ENCODE measurements around the gene TBL1X. TPM values are rescaled to one million over a fixed set of nuclear protein-coding genes. Genes with fewer than 3 reads are reported as not detected.

Gene TBL1X
- total RNA-seq, 4 donors from 2014 or later: 27.7 to 49.1 (median 39.6) TPM

DNA sequence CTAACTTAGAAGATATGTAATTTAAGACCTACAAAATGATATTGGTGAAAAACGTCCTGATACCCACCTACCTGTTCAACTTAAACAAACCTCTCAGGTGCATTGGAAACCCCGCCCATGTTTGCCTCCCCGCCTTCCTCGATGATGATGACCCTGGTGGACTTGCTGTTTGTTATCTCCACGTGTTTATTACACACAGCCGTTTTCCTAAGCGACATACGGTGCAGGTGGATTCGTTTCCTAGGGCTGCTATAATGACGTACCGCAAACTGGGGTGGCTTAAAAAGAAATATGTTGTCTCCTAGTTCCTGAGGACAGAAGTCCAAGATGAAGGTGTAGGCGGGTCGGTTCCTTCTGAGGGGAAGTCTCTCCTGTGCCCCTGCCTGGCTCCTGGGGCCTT, 190.1 kb downstream of the TBL1X start:
- H3K9me3 ChIP-seq: no peaks in the 10 kb centered on the region
- H3K27me3 ChIP-seq: no peaks in the 10 kb centered on the region
- H3K4me3 ChIP-seq: no peak overlapping the region
- no peak for TF ChIP-seq POLR2A (IDR thresholded peaks at IDR 0.05)
- TF ChIP-seq, protein P1, sequence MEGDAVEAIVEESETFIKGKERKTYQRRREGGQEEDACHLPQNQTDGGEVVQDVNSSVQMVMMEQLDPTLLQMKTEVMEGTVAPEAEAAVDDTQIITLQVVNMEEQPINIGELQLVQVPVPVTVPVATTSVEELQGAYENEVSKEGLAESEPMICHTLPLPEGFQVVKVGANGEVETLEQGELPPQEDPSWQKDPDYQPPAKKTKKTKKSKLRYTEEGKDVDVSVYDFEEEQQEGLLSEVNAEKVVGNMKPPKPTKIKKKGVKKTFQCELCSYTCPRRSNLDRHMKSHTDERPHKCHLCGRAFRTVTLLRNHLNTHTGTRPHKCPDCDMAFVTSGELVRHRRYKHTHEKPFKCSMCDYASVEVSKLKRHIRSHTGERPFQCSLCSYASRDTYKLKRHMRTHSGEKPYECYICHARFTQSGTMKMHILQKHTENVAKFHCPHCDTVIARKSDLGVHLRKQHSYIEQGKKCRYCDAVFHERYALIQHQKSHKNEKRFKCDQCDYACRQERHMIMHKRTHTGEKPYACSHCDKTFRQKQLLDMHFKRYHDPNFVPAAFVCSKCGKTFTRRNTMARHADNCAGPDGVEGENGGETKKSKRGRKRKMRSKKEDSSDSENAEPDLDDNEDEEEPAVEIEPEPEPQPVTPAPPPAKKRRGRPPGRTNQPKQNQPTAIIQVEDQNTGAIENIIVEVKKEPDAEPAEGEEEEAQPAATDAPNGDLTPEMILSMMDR (IDR thresholded peaks at IDR 0.05): no peak
- H3K27ac ChIP-seq: peak overlapping the region in 1 of 4 donors; percentile 64
- whole genome bisulfite sequencing, 2 donors (ENCODE audit: low coverage in 1 of 2): 96% methylated on average over 4 of the region's 13 CpGs; no CpG with 5 or more reads in 1 of the 2 donors
- no peaks in the 10 kb centered on the region for H3K36me3 ChIP-seq
- H3K4me1 ChIP-seq: peaks cover 0 to 55% (median 0%) of the 10 kb centered on the region in 3 donors
- no peak for ATAC-seq

DNA sequence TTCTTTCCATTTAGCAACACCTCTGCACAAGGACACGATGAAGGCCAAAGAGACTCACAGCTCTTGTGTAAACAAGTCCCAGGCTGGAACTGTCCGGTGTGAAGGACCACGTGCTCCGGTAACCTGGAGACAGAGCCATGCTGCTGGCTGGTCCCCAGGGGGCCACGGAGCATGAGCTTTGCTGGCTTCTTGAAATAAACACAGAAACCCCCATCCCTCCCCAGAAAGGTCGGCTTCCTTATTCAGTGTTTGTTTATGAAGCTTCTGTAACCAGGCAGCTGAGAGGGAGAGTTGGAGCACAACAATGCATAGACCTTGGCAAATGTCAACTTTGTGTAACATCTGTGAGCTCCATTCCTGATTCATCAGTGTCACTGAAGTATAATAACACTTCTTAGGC, 191.4 kb downstream of the TBL1X start:
- ATAC-seq: peak; percentile 67
- Histone ChIP-seq H3K27ac (peak overlapping the region in 3 of 4 donors; percentile 61 to 68 (median 64)), H3K27me3 (no peaks in the 10 kb centered on the region), H3K4me1 (peaks cover 0 to 51% (median 0%) of the 10 kb centered on the region in 3 donors), H3K4me3 (no peak overlapping the region), H3K9me3 (no peaks in the 10 kb centered on the region), H3K36me3 (no peaks in the 10 kb centered on the region)
- WGBS, 2 donors (ENCODE audit: low coverage in 1 of 2): no CpG with 5 or more reads among the region's 6 CpGs
- TF ChIP-seq POLR2A (IDR thresholded peaks at IDR 0.05): no peak
- TF ChIP-seq, protein P1 (IDR thresholded peaks at IDR 0.05): no peak
- TF ChIP-seq EP300 (IDR thresholded peaks at IDR 0.05): no peak
- TF ChIP-seq POLR2AphosphoS5 (IDR thresholded peaks at IDR 0.05): no peak

DNA sequence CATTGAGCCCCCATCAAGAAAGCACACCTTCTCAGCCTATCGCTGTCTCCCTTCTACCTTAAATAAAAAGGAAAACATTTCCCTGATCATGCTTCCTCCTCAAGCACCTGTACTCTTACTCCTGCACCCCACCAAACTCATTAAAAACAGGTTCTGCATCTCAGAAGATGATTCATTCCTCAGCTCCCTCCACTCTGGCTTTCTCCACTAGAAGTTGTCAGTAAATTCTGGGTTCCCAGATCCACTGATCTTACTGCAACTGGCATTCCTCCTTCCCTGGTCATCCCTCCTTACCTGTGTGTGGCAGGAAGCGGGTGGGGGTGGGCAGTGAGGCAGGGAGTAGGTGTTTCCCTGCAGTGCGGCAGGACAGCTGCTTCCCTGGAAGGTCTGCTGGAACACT, 192.0 kb downstream of the TBL1X start:
- Histone ChIP-seq H3K4me3 (no peak overlapping the region), H3K27ac (peak overlapping the region in 3 of 4 donors; percentile 61 to 68 (median 64)), H3K4me1 (peaks cover 0 to 46% (median 0%) of the 10 kb centered on the region in 3 donors), H3K27me3 (no peaks in the 10 kb centered on the region), H3K36me3 (no peaks in the 10 kb centered on the region), H3K9me3 (no peaks in the 10 kb centered on the region)
- TF ChIP-seq POLR2AphosphoS5 (IDR thresholded peaks at IDR 0.05) (no peak), EP300 (IDR thresholded peaks at IDR 0.05) (no peak), POLR2A (IDR thresholded peaks at IDR 0.05) (no peak)
- TF ChIP-seq, protein P1 (IDR thresholded peaks at IDR 0.05): no peak
- WGBS, 2 donors (ENCODE audit: low coverage in 1 of 2): 47 to 100% methylated on average over 1 to 2 of the region's 3 CpGs
- ATAC-seq: no peak

DNA sequence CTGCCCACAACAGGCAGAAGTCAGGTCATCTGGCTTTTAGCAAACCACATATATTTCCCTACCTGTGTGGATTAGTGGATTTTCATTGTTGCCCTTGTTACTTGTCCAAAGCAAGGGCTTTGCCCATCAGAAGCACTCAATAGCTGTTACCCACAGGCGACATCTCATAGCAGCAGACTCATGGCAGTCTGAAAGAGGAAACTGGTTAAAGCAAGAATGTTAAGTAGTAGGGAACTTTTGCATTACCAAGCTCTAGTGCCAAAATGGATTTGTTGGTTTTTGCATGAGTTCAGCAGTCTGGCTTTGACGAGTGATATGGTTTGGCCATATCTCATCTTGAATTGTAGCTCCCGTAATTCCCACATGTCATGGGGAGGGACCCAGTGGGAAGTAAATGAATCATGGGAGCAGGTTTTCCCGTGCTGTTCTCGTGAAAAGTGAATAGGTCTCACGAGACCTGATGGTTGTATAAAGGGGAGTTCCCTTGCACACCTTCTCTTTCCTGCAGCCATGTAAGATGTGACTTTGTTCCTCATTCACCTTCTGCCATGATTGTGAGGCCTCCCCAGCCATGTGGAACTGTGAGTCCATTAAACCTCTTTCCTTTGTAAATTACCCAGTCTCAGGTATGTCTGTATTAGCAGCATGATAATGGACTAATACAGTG, 192.9 kb downstream of the TBL1X start:
- no peaks in the 10 kb centered on the region for H3K9me3 ChIP-seq
- no peaks in the 10 kb centered on the region for H3K36me3 ChIP-seq
- H3K4me1 ChIP-seq: peaks cover 0 to 42% (median 0%) of the 10 kb centered on the region in 3 donors
- no peak overlapping the region for H3K4me3 ChIP-seq
- no peaks in the 10 kb centered on the region for H3K27me3 ChIP-seq
- H3K27ac ChIP-seq: peak overlapping the region in 3 of 4 donors; percentile 61 to 68 (median 64)
- TF ChIP-seq POLR2AphosphoS5 (IDR thresholded peaks at IDR 0.05) (no peak), POLR2A (IDR thresholded peaks at IDR 0.05) (no peak), EP300 (IDR thresholded peaks at IDR 0.05) (no peak)
- TF ChIP-seq, protein P1 (IDR thresholded peaks at IDR 0.05): no peak
- ATAC-seq: no peak
- WGBS, 2 donors (ENCODE audit: low coverage in 1 of 2): 95 to 100% methylated on average over 3 to 6 of the region's 6 CpGs

DNA sequence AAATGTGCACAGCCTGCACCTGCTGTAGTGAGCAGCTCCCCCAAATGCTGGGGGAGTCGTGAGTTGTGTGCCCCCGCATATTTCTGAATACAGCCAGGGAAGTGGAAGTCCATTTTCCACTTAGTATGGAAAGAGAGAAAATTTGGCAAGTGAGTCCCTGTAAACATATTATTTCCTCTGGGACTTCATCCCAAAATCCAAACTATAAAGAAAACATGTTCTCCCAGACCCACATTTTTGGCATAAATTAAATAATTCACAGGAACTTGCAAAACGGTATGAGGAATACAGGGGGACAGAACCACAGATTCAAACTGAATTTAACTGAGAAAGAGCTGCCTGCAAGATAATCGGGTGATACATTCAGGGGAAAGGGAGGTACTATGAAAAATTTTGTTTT, 193.6 kb downstream of the TBL1X start:
- H3K36me3 ChIP-seq: no peaks in the 10 kb centered on the region
- 60 to 66% methylated on average over 3 to 4 of the region's 4 CpGs for WGBS, 2 donors (ENCODE audit: low coverage in 1 of 2)
- peaks cover 0 to 42% (median 0%) of the 10 kb centered on the region in 3 donors for H3K4me1 ChIP-seq
- no peaks in the 10 kb centered on the region for H3K27me3 ChIP-seq
- TF ChIP-seq POLR2A (IDR thresholded peaks at IDR 0.05) (no peak), EP300 (IDR thresholded peaks at IDR 0.05) (no peak), POLR2AphosphoS5 (IDR thresholded peaks at IDR 0.05) (no peak)
- TF ChIP-seq, protein P1 (IDR thresholded peaks at IDR 0.05): no peak
- H3K9me3 ChIP-seq: no peaks in the 10 kb centered on the region
- no peak overlapping the region for H3K4me3 ChIP-seq
- H3K27ac ChIP-seq: peak overlapping the region in 1 of 4 donors; percentile 4
- ATAC-seq: no peak
